ENCODE data around the gene NUDT1. TPM values are rescaled to one million over a fixed set of nuclear protein-coding genes. Genes with fewer than 3 reads are reported as not detected.

The NUDT1 gene
- total RNA-seq (2014; rRNA removed; shearing (Covaris generic)): 15.7 and 61.0 TPM in 2 replicates
- 47.7 and 51.1 TPM in 2 replicates for polyA plus RNA-seq (2016; fragmentation: Nextera tagmentation; extraction: Ambion mirVana)

DNA sequence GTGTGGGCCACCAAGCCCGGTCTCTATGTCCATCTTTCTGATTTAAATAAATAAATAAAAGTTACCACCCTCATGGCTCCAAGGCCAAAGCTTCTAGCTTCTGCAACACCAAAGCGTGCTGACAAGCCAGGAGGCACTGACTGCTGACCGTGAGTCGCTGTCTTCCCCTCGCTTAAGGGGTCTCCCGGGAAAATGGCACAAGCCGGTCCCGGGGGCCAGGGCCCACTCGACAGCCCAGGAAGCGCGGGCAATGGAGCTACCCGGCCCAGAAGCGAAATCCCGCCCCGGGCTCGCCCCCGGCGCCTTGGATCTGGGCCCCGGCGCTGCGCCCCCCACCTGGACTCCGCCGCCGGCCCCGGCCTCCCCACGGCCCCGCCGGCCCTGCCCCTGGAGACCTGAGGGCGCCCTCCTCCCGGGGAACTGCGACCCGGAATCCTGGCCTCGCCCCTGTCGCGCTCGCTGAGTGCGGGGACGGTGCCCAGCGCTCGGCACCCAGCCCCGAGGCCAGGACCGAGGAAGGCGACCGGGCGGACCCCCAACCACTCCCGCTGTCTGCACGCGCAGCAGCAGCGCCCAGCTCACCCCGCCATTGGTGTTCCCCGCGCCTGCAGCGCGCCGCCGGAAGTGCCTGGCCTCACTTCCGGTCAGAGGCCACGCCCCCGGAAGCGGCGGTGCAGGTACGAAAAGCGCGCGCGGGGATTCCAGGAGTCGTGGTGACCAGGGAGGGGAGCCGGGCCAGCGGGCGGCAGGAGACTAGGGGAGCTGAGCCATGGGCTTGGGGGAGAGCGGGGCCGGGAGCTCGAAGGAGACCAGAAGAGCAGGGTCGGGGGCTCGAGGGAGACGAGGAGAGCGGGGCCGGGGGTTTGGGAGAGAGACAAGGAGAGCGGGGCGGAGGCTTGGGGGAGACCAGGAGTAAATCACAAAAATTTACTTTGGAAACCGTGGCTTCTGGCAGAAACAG, at the start of gene NUDT1, which contains the start of gene MRM2:
TSS of gene NUDT1 (plus strand) at position 647 of the 961 bp plus-strand sequence. CDS start 2,349 bp downstream, outside the sequence.
TSS of gene MRM2 (minus strand) at position 626 of the 961 bp plus-strand sequence. CDS start at position 590, 36 bp downstream.
- peak within 1 kb of the TSS; percentile 79 for H3K4me3 ChIP-seq
- peaks cover 14% of the 10 kb centered on the region; the same call in 1 of the 2 replicates for H3K36me3 ChIP-seq (ENCODE audit: low read depth)
- H3K27ac ChIP-seq: peak within 1 kb of the TSS; percentile 60
- H3K9me2 ChIP-seq (ENCODE audit: insufficient read depth): no peaks in the 10 kb centered on the region
- H3K9ac ChIP-seq: peak within 1 kb of the TSS; percentile 91
- no peaks in the 10 kb centered on the region; the same call in 1 of the 2 replicates for H3K4me1 ChIP-seq (ENCODE audit: insufficient read depth)
- peak; percentile 90 for DNase-seq
- no peak for TF ChIP-seq EZH2 (IDR thresholded peaks at IDR 0.05; ENCODE audit: insufficient read depth, poor library complexity, severe bottlenecking)
- no peak for TF ChIP-seq EZH2phosphoT487 (IDR thresholded peaks at IDR 0.05; ENCODE audit: insufficient read depth, low read depth)
- in situ Hi-C loops (cut with MboI): loop anchor here (10.0 kb wide), 1 partner anchor 103 kb away; no protein-coding TSS in a partner anchor
- WGBS, 2 experiments (ENCODE audit: low coverage in 1 of 2, low lambda C conversion rate in 2 of 2, missing lambda C conversion rate in 2 of 2): 1% methylated on average over 69 to 76 of the region's 81 CpGs
- no peaks in the 10 kb centered on the region for H3K27me3 ChIP-seq (replicated peaks; ENCODE audit: insufficient read depth)
- peaks cover 32% of the 10 kb centered on the region for H3K79me2 ChIP-seq (ENCODE audit: insufficient read depth)
- H3F3A ChIP-seq (ENCODE audit: insufficient read depth): no peaks in the 10 kb centered on the region; the same call in 1 of the 2 replicates
- H2AFZ ChIP-seq: peak within 1 kb of the TSS; percentile 76
- H4K20me1 ChIP-seq (ENCODE audit: insufficient read depth): no peaks in the 10 kb centered on the region
- peak within 1 kb of the TSS; percentile 74 for H3K4me2 ChIP-seq (ENCODE audit: unreplicated experiment)
- no peaks in the 10 kb centered on the region for H3K9me3 ChIP-seq (ENCODE audit: low read depth)

DNA sequence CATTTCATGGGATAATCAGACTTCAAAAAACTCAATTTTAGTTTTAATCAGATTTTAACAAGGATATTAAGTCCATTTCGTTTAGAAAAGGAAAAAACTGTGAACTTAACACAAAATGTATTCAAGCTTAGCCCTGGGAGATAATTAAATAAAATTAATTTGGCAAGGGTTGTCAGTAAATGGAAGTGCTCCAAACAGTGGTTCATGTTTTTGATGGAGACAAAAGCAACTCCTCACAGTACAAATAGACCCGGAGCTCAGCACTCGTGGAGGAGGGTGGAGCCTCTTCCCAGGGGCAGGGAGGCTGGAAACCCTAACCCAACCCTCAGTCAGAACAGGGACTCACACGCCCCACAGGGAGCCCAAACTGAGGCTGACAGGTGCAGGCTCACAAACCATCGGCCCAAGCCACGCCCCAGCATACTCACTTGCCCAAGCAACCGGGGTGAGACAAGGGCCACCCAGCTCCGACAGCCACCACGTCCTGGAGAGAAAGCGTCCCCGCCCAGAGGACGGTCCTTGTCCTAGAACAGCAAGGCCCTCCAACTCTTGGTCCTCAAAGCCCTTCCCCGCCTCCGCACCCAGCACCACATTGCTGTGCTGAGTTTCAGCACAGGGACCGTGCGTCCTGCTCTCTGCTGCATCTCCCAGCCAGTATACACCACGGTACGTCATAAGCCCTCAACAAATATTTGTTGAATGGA, 49.0 kb upstream of the NUDT1 start:
- H3K9me3 ChIP-seq (ENCODE audit: low read depth): no peaks in the 10 kb centered on the region
- 0 out of 2 replicates have a peak, but pooled peaks cover 3% of the 10 kb centered on the region for H3F3A ChIP-seq (ENCODE audit: insufficient read depth)
- H3K9ac ChIP-seq: no peak overlapping the region
- H3K9me2 ChIP-seq (ENCODE audit: insufficient read depth): no peaks in the 10 kb centered on the region
- H3K4me2 ChIP-seq (ENCODE audit: unreplicated experiment): no peak overlapping the region
- H2AFZ ChIP-seq: no peak overlapping the region
- H4K20me1 ChIP-seq (ENCODE audit: insufficient read depth): no peaks in the 10 kb centered on the region
- 84 to 88% methylated on average over 17 to 18 of the region's 18 CpGs for WGBS, 2 experiments (ENCODE audit: low coverage in 1 of 2, low lambda C conversion rate in 2 of 2, missing lambda C conversion rate in 2 of 2)
- in situ Hi-C loops (cut with MboI): no loop called here
- TF ChIP-seq EZH2 (IDR thresholded peaks at IDR 0.05; ENCODE audit: insufficient read depth, poor library complexity, severe bottlenecking) (no peak), EZH2phosphoT487 (IDR thresholded peaks at IDR 0.05; ENCODE audit: insufficient read depth, low read depth) (no peak)
- no peaks in the 10 kb centered on the region for H3K27me3 ChIP-seq (replicated peaks; ENCODE audit: insufficient read depth)
- DNase-seq: no peak
- no peaks in the 10 kb centered on the region; the same call in 1 of the 2 replicates for H3K4me1 ChIP-seq (ENCODE audit: insufficient read depth)
- no peak overlapping the region for H3K4me3 ChIP-seq
- no peaks in the 10 kb centered on the region; the same call in 1 of the 2 replicates for H3K36me3 ChIP-seq (ENCODE audit: low read depth)
- peaks cover 16% of the 10 kb centered on the region for H3K79me2 ChIP-seq (ENCODE audit: insufficient read depth)
- H3K27ac ChIP-seq: no peak overlapping the region

DNA sequence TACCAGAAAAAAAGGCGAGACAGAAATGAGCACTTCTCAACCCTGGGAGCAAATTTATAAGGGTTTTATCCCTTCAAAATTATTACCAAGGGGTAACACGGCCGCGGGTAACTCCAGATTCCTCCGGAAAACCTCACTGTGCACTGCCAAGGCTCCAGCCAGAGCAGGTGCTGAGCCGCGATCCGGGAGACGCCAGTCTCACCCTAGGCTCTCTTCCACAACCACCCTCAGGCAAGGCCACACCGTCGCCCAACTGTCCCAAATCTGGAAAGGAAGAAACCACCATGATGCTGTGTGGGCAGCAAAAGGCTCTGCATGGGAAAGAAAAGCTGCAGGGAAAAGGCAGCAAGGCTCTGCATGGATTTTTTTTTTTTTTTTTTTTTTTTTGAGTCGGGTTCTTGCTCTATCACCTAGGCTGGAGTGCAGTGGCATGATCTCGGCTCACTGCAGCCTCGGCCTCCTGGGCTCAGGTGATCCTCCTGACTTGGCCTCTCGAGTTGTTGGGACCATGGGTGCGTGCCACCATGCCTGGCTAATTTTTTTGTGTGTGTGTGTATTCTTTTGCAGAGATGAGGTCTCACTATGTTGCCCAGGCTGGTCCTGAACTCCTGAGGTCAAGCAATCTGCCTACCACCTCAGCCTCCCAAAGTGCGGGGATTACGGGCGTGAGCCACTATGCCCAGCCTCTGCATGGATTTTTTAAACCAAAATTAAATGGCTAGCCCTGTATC, 48.3 kb upstream of the NUDT1 start:
- no peak for TF ChIP-seq EZH2phosphoT487 (IDR thresholded peaks at IDR 0.05; ENCODE audit: insufficient read depth, low read depth)
- no peak for TF ChIP-seq EZH2 (IDR thresholded peaks at IDR 0.05; ENCODE audit: insufficient read depth, poor library complexity, severe bottlenecking)
- Histone ChIP-seq H3K9ac (no peak overlapping the region), H3K27me3 (replicated peaks; ENCODE audit: insufficient read depth) (no peaks in the 10 kb centered on the region), H3K9me2 (ENCODE audit: insufficient read depth) (no peaks in the 10 kb centered on the region), H3K9me3 (ENCODE audit: low read depth) (no peaks in the 10 kb centered on the region), H3K27ac (no peak overlapping the region), H3K4me2 (ENCODE audit: unreplicated experiment) (no peak overlapping the region), H4K20me1 (ENCODE audit: insufficient read depth) (no peaks in the 10 kb centered on the region), H3K4me1 (ENCODE audit: insufficient read depth) (no peaks in the 10 kb centered on the region; the same call in 1 of the 2 replicates), H3F3A (ENCODE audit: insufficient read depth) (0 out of 2 replicates have a peak, but pooled peaks cover 3% of the 10 kb centered on the region), H3K79me2 (ENCODE audit: insufficient read depth) (peaks cover 10% of the 10 kb centered on the region), H2AFZ (no peak overlapping the region), H3K36me3 (ENCODE audit: low read depth) (no peaks in the 10 kb centered on the region; the same call in 1 of the 2 replicates), H3K4me3 (no peak overlapping the region)
- DNase-seq: no peak
- in situ Hi-C loops (cut with MboI): no loop called here
- 91% methylated on average over 19 of the region's 19 CpGs for WGBS, 2 experiments (ENCODE audit: low coverage in 1 of 2, low lambda C conversion rate in 2 of 2, missing lambda C conversion rate in 2 of 2)
